OCI-LY7 (cell line): Measurements from ENCODE around the gene ABCB8.

Source experiments
- EZH2phosphoT487 ChIP-seq: fragments of 200-600 bp; sonication (generic); IDR thresholded peaks from 2 replicates; pipeline ENCODE4 v1.6.1; 2018; ENCODE audit warnings: low read depth, borderline replicate concordance, mild to moderate bottlenecking, mixed run types, antibody characterized with exemption, low read length, moderate library complexity, mixed read lengths
- TF ChIP-seq, protein P1 (sequence below): fragments of 200-600 bp; sonication (generic); conservative IDR thresholded peaks from 2 replicates; pipeline ENCODE4 v1.5.1; 2014; ENCODE audit warnings: mild to moderate bottlenecking, antibody characterized with exemption, low read length, moderate library complexity, mixed read lengths

DNA sequence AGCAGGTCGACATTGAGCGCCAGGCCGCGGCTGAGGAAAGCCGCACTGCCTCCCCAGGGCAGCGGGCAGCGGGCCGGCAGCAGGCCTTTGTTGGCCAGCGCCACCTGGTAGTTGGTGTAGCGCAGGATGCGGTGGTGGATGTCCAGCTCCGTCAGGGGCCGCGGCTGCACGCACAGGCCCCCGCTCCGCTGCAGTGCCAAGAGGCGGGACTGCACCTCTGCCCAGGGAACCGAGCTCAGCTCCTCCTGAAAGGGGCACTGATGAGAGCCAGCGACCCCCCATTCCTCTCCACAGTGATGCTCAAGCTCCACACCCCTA is 9.2 kb upstream of the ABCB8 start:
- TF ChIP-seq, protein P1, sequence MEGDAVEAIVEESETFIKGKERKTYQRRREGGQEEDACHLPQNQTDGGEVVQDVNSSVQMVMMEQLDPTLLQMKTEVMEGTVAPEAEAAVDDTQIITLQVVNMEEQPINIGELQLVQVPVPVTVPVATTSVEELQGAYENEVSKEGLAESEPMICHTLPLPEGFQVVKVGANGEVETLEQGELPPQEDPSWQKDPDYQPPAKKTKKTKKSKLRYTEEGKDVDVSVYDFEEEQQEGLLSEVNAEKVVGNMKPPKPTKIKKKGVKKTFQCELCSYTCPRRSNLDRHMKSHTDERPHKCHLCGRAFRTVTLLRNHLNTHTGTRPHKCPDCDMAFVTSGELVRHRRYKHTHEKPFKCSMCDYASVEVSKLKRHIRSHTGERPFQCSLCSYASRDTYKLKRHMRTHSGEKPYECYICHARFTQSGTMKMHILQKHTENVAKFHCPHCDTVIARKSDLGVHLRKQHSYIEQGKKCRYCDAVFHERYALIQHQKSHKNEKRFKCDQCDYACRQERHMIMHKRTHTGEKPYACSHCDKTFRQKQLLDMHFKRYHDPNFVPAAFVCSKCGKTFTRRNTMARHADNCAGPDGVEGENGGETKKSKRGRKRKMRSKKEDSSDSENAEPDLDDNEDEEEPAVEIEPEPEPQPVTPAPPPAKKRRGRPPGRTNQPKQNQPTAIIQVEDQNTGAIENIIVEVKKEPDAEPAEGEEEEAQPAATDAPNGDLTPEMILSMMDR = no peak
- TF ChIP-seq EZH2phosphoT487 = no peak
